K562 (cell line): ENCODE data around the gene NUAK2.

ENCODE experiments used
- CHD2 ChIP-seq: IDR thresholded peaks from 2 replicates; pipeline ENCODE4 v1.6.1; 2011; ENCODE audit warnings: low read depth, low read length
- EP300 ChIP-seq: IDR thresholded peaks from 2 replicates; pipeline ENCODE4 v1.6.1; 2012; ENCODE audit warnings: low read length, improper control_type of control experiment
- FOXM1 ChIP-seq, 2 experiments: fragments of 450-650 bp in 1 of 2; sonication (generic) in 1 of 2; formaldehyde crosslinking in 1 of 2; IDR thresholded peaks; 2 replicates each; pipeline versions ENCODE4 v1.6.1 to v1.9.0; 2017 to 2022; ENCODE audit warnings: low read depth in 2 of 2, mild to moderate bottlenecking in 2 of 2, missing genetic modification reagents in 1 of 2, moderate library complexity in 1 of 2
- FOXP4 ChIP-seq: sonication (generic); formaldehyde crosslinking; IDR thresholded peaks from 2 replicates; pipeline ENCODE4 v1.8.0; 2022; ENCODE audit warnings: mild to moderate bottlenecking, missing genetic modification reagents, borderline replicate concordance
- GATA2 ChIP-seq: sonication (generic); formaldehyde crosslinking; IDR thresholded peaks from 2 replicates; pipeline ENCODE4 v1.4.0; 2020; ENCODE audit warnings: mild to moderate bottlenecking, missing genetic modification reagents
- KDM1A ChIP-seq, 2 experiments: fragments of 450-650 bp; IDR thresholded peaks; 2 replicates each; pipeline ENCODE4 v1.6.1; 2016; ENCODE audit warnings: mild to moderate bottlenecking in 2 of 2
- POLR2AphosphoS5 ChIP-seq: IDR thresholded peaks from 2 replicates; pipeline ENCODE4 v1.6.1; 2011; ENCODE audit warnings: mild to moderate bottlenecking, low read depth, low read length, moderate library complexity; ENCODE audit not compliant: control insufficient read depth, insufficient read depth
- REST ChIP-seq, 2 experiments: fragments of 450-650 bp; formaldehyde crosslinking in 1 of 2; IDR thresholded peaks; 2 replicates each; pipeline versions ENCODE4 v1.4.0 to v1.6.1; 2014 to 2020; ENCODE audit warnings: mild to moderate bottlenecking in 2 of 2, borderline replicate concordance in 1 of 2, low read depth in 1 of 2
- SRSF9 ChIP-seq: fragments of 200-400 bp; formaldehyde crosslinking; IDR thresholded peaks from 2 replicates; pipeline ENCODE4 v1.6.1; 2017; ENCODE audit warnings: low read depth, low read length, borderline replicate concordance
- ZBTB8A ChIP-seq: fragments of 450-650 bp; IDR thresholded peaks from 2 replicates; pipeline ENCODE4 v1.6.1; 2018; ENCODE audit warnings: mild to moderate bottlenecking, moderate library complexity; ENCODE audit not compliant: partially characterized antibody
- TF ChIP-seq, protein P1 (sequence below): fragments of 250-450 bp; sonication (Bioruptor Pico); IDR thresholded peaks from 2 replicates; pipeline ENCODE4 v1.4.0; 2020
- TF ChIP-seq, protein P2 (sequence below), 3 experiments: IDR thresholded peaks in 2 of 3; conservative IDR thresholded peaks in 1 of 3; 2 replicates each; pipeline ENCODE4 v1.5.1; 2011 to 2012; ENCODE audit warnings: low read length in 3 of 3, mild to moderate bottlenecking in 3 of 3, control low read depth in 2 of 3, improper control_type of control experiment in 1 of 3, inconsistent platforms in 1 of 3, low read depth in 1 of 3, mixed read lengths in 1 of 3, moderate library complexity in 1 of 3; ENCODE audit not compliant: insufficient read depth in 2 of 3

- TF ChIP-seq SRSF9 (no peak), EP300 (no peak), POLR2AphosphoS5 (no peak), REST (IDR thresholded peaks at IDR 0.05; ENCODE audit: borderline replicate concordance) (no peak), REST (CRISPR knock-in tag; IDR thresholded peaks at IDR 0.05; ENCODE audit: low read depth) (no peak), FOXP4 (CRISPR knock-in tag) (no peak), FOXM1 (IDR thresholded peaks at IDR 0.05; ENCODE audit: low read depth) (no peak), FOXM1 (CRISPR knock-in tag; IDR thresholded peaks at IDR 0.05; ENCODE audit: low read depth) (no peak), KDM1A (IDR thresholded peaks at IDR 0.05) (no peak), GATA2 (CRISPR knock-in tag) (no peak), ZBTB8A (no peak), CHD2 (no peak)
- TF ChIP-seq, protein P1, sequence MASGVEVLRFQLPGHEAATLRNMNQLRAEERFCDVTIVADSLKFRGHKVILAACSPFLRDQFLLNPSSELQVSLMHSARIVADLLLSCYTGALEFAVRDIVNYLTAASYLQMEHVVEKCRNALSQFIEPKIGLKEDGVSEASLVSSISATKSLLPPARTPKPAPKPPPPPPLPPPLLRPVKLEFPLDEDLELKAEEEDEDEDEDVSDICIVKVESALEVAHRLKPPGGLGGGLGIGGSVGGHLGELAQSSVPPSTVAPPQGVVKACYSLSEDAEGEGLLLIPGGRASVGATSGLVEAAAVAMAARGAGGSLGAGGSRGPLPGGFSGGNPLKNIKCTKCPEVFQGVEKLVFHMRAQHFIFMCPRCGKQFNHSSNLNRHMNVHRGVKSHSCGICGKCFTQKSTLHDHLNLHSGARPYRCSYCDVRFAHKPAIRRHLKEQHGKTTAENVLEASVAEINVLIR: no peak
- TF ChIP-seq, protein P2, sequence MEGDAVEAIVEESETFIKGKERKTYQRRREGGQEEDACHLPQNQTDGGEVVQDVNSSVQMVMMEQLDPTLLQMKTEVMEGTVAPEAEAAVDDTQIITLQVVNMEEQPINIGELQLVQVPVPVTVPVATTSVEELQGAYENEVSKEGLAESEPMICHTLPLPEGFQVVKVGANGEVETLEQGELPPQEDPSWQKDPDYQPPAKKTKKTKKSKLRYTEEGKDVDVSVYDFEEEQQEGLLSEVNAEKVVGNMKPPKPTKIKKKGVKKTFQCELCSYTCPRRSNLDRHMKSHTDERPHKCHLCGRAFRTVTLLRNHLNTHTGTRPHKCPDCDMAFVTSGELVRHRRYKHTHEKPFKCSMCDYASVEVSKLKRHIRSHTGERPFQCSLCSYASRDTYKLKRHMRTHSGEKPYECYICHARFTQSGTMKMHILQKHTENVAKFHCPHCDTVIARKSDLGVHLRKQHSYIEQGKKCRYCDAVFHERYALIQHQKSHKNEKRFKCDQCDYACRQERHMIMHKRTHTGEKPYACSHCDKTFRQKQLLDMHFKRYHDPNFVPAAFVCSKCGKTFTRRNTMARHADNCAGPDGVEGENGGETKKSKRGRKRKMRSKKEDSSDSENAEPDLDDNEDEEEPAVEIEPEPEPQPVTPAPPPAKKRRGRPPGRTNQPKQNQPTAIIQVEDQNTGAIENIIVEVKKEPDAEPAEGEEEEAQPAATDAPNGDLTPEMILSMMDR (IDR thresholded peaks at IDR 0.05 in 2 of 3, conservative IDR thresholded peaks at IDR 0.05 in 1 of 3; ENCODE audit: insufficient read depth in 2 of 3, low read depth in 1 of 3, low read length in 3 of 3): no peak
These were observed 8.2 kb upstream of the NUAK2 start for GRCh38 chr1:205329719-205330118.
